Esophagus (tissue), 2 donors: Measurements from ENCODE around the gene MAPKAP1. TPM values are rescaled to one million over a fixed set of nuclear protein-coding genes. Genes with fewer than 3 reads are reported as not detected.

Source experiments
- H3K27ac ChIP-seq, 2 donors: one replicate each; pipeline ENCODE4 v1.5.1; 2013; ENCODE audit warnings: low read depth in 2 of 2, mild to moderate bottlenecking in 2 of 2, inconsistent platforms in 1 of 2, low read length in 1 of 2, moderate library complexity in 1 of 2
- H3K27me3 ChIP-seq, 2 donors: one replicate each; pipeline ENCODE4 v1.6.1; 2013; ENCODE audit warnings: low read length in 2 of 2, control low read depth in 1 of 2, mild to moderate bottlenecking in 1 of 2; ENCODE audit not compliant: insufficient read depth in 2 of 2, control insufficient read depth in 1 of 2
- H3K36me3 ChIP-seq, 2 donors: one replicate each; pipeline ENCODE4 v1.6.1; 2013; ENCODE audit warnings: low read length in 1 of 2; ENCODE audit not compliant: control insufficient read depth in 2 of 2, insufficient read depth in 2 of 2
- H3K4me1 ChIP-seq, 2 donors: one replicate each; pipeline ENCODE4 v1.6.1; 2013; ENCODE audit warnings: low read length in 1 of 2; ENCODE audit not compliant: control insufficient read depth in 2 of 2, insufficient read depth in 2 of 2
- H3K4me3 ChIP-seq, 2 donors: one replicate each; pipeline ENCODE4 v1.5.1; 2013; ENCODE audit warnings: low read length in 2 of 2, mild to moderate bottlenecking in 2 of 2, low read depth in 1 of 2, moderate library complexity in 1 of 2
- H3K9me3 ChIP-seq, 2 donors: one replicate each; pipeline ENCODE4 v1.6.1; 2013; ENCODE audit warnings: mild to moderate bottlenecking in 2 of 2, low read depth in 1 of 2, low read length in 1 of 2, moderate library complexity in 1 of 2; ENCODE audit not compliant: control insufficient read depth in 2 of 2, insufficient read depth in 1 of 2
- WGBS, 2 donors: extraction: QIAGEN DNeasy Blood & Tissue Kit; methylation state at CpG; one replicate each; pipeline ENCODE4 v1.1.7; 2013; 5-methylcytosine and 5-hydroxymethylcytosine counted together
- polyA plus RNA-seq, 2 donors: library from polyadenylated mRNA; stranded (reverse); fragments of 200-250 nt; gene quantifications; one replicate each; pipeline ENCODE4 v1.2.3, GENCODE V29; 2013
- donor health status: healthy with polysubstance abuse.
- donor health status: Bipolar disorder and iron deficiency.

Gene MAPKAP1
- polyA plus RNA-seq, 2 donors, result 41.4 to 49.4 TPM

GRCh38 chr9:125399666-125400065 lies 307.3 kb downstream of the MAPKAP1 start:
- Histone ChIP-seq H3K27ac (no peak overlapping the region), H3K36me3 (no peaks in the 10 kb centered on the region), H3K4me1 (no peaks in the 10 kb centered on the region), H3K4me3 (no peak overlapping the region), H3K27me3 (no peaks in the 10 kb centered on the region), H3K9me3 (no peaks in the 10 kb centered on the region)
- 93 to 95% methylated on average over 20 of the region's 20 CpGs for WGBS, 2 donors

GRCh38 chr9:125399165-125399564 lies 307.8 kb downstream of the MAPKAP1 start:
- H3K4me1 ChIP-seq, result no peaks in the 10 kb centered on the region
- H3K27ac ChIP-seq, result no peak overlapping the region
- H3K9me3 ChIP-seq, result no peaks in the 10 kb centered on the region
- H3K27me3 ChIP-seq, result no peaks in the 10 kb centered on the region
- no peak overlapping the region for H3K4me3 ChIP-seq
- WGBS, 2 donors, result 92 to 94% methylated on average over 12 of the region's 12 CpGs
- H3K36me3 ChIP-seq, result no peaks in the 10 kb centered on the region

DNA sequence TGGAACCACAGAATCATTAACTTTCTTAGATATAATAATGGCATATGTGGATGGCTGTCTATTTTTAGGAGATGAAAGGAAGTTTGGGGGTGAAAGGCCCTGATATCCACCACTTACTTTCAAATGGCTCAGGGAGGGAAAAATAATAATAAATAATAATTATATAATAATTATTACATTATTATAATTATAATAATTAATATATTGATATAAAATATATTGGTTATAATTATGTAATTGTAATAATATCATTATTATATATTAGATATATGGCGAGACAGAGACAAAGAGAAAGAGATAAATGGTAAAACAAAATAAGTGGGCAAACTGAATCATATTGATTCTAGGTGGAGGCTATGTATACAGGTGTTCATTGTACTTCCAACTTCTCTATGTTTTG lies 308.8 kb downstream of the MAPKAP1 start:
- no peaks in the 10 kb centered on the region for H3K27me3 ChIP-seq
- H3K27ac ChIP-seq, result no peak overlapping the region
- no peaks in the 10 kb centered on the region for H3K9me3 ChIP-seq
- H3K4me3 ChIP-seq, result no peak overlapping the region
- 92 to 95% methylated on average over 1 of the region's 1 CpG for WGBS, 2 donors
- H3K36me3 ChIP-seq, result no peaks in the 10 kb centered on the region
- no peaks in the 10 kb centered on the region for H3K4me1 ChIP-seq

DNA sequence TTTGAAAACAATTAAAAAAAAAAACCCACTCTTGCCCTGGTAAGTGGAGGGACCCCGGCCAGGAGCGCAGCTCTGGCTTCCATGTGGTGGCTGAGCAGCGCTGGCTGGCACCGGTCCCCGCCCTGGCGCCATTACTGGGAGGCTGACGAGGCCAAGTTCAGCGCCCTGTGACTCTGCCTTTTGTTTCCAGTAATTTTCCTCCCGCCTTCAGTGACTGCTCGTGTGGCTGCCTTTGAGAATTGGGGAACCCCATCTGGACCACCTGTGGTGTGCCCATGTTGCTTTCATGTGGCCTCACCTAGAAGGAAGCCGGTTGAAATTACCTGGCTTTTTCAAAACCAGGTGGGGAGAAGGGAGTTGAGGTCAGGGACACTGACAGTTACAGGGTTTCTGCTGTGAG lies 309.3 kb downstream of the MAPKAP1 start:
- 68 to 70% methylated on average over 11 of the region's 11 CpGs for WGBS, 2 donors
- H3K4me1 ChIP-seq, result no peaks in the 10 kb centered on the region
- no peaks in the 10 kb centered on the region for H3K36me3 ChIP-seq
- H3K27ac ChIP-seq, result no peak overlapping the region
- H3K9me3 ChIP-seq, result no peaks in the 10 kb centered on the region
- no peaks in the 10 kb centered on the region for H3K27me3 ChIP-seq
- no peak overlapping the region for H3K4me3 ChIP-seq

DNA sequence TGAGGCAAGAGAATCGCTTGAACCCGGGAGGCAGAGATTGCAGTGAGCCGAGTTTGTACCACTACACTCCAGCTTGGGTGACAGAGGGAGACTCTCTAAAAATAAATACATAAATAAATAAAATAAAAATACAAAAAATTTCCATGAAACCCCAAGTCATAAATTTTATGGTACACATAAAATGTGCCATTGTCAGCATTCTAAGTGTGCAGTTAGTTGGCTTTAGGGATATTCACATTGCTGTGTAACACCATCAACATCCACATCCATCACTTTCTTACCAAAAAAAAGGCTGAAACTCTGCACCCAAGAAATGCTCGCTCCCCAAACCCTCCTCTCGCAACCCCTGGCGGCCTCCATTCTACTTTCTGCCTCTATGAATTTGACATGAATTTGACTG lies 310.2 kb downstream of the MAPKAP1 start:
- Histone ChIP-seq H3K9me3 (no peaks in the 10 kb centered on the region), H3K36me3 (no peaks in the 10 kb centered on the region), H3K27ac (no peak overlapping the region), H3K4me1 (no peaks in the 10 kb centered on the region), H3K27me3 (no peaks in the 10 kb centered on the region), H3K4me3 (no peak overlapping the region)
- WGBS, 2 donors, result 94% methylated on average over 6 of the region's 6 CpGs

- Histone ChIP-seq H3K9me3 (no peaks in the 10 kb centered on the region), H3K4me1 (no peaks in the 10 kb centered on the region), H3K27ac (no peak overlapping the region), H3K4me3 (no peak overlapping the region), H3K36me3 (no peaks in the 10 kb centered on the region), H3K27me3 (no peaks in the 10 kb centered on the region)
- 77 to 88% methylated on average over 3 of the region's 3 CpGs for WGBS, 2 donors
Observed at GRCh38 chr9:125393426-125393825, 313.6 kb downstream of the MAPKAP1 start.

DNA sequence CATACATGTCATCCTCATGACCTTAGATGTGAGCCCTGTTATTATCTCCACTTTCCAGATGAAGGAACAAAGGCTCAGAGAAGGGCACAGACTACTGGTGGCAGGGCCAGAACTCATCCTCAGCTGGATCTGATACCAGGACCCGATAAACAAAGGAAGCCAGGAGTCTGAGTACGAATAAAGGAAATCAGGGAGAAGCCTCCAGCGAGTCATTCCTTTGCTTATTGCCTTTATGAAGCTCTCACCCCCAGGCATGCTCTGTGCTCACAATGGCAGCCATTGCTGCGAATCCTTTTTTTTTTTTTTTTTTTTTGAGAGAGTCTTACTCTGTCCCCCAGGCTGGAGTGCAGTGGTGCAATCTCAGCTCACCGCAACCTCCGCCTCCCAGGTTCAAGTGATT lies 315.3 kb downstream of the MAPKAP1 start:
- Histone ChIP-seq H3K4me1 (no peaks in the 10 kb centered on the region), H3K27me3 (no peaks in the 10 kb centered on the region), H3K9me3 (no peaks in the 10 kb centered on the region), H3K4me3 (no peak overlapping the region), H3K27ac (no peak overlapping the region), H3K36me3 (no peaks in the 10 kb centered on the region)
- 83 to 91% methylated on average over 6 of the region's 6 CpGs for WGBS, 2 donors

DNA sequence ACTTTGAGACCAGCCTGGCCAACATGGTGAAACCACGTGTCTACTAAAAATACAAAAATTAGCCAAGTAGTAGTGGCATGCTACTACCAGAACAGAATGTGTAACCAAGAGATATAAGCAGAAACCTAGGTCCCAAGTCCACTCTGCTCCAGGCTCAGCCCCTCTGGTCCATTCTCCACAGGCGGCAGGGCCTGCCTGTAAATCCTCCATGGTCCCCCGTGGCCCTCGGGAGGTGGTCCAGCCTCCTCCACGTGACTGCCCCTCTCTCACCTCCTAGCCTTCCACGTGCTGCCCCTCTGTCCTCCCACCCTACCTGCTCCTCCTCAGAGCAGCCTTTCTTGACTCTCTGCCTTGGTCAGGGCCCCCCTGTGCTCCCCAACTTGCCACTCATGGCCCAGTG lies 318.0 kb downstream of the MAPKAP1 start:
- Histone ChIP-seq H3K36me3 (no peaks in the 10 kb centered on the region), H3K27ac (no peak overlapping the region), H3K9me3 (no peaks in the 10 kb centered on the region), H3K4me3 (no peak overlapping the region), H3K4me1 (no peaks in the 10 kb centered on the region), H3K27me3 (no peaks in the 10 kb centered on the region)
- WGBS, 2 donors, result 62 to 65% methylated on average over 6 of the region's 6 CpGs

GRCh38 chr9:125387861-125388524 lies 319.0 kb downstream of the MAPKAP1 start:
- Histone ChIP-seq H3K27me3 (no peaks in the 10 kb centered on the region), H3K27ac (no peak overlapping the region), H3K36me3 (no peaks in the 10 kb centered on the region), H3K4me3 (no peak overlapping the region), H3K9me3 (no peaks in the 10 kb centered on the region), H3K4me1 (no peaks in the 10 kb centered on the region)
- 80 to 85% methylated on average over 13 to 14 of the region's 14 CpGs for WGBS, 2 donors
